Ishikawa (cell line): Measurements from ENCODE around the gene CD48.

Experiments
- CEBPB ChIP-seq: IDR thresholded peaks from 2 replicates; pipeline ENCODE4 v1.6.1; 2012
- CREB1 ChIP-seq: IDR thresholded peaks from 2 replicates; pipeline ENCODE4 v1.6.1; 2012; ENCODE audit warnings: low read depth
- EGR1 ChIP-seq: IDR thresholded peaks from 2 replicates; pipeline ENCODE4 v1.6.1; 2012
- EP300 ChIP-seq: IDR thresholded peaks from 2 replicates; pipeline ENCODE4 v1.6.1; 2012; ENCODE audit warnings: borderline replicate concordance
- MAX ChIP-seq: IDR thresholded peaks from 2 replicates; pipeline ENCODE4 v1.6.1; 2012
- NFIC ChIP-seq: IDR thresholded peaks from 2 replicates; pipeline ENCODE4 v1.6.1; 2012
- RAD21 ChIP-seq: IDR thresholded peaks from 2 replicates; pipeline ENCODE4 v1.6.1; 2012; ENCODE audit warnings: low read depth
- REST ChIP-seq: IDR thresholded peaks from 2 replicates; pipeline ENCODE4 v1.6.1; 2012; ENCODE audit warnings: low read depth, mild to moderate bottlenecking
- TAF1 ChIP-seq: IDR thresholded peaks from 2 replicates; pipeline ENCODE4 v1.6.1; 2012; ENCODE audit warnings: low read depth, mild to moderate bottlenecking
- TCF12 ChIP-seq: IDR thresholded peaks from 2 replicates; pipeline ENCODE4 v1.6.1; 2012; ENCODE audit warnings: low read depth

- TF ChIP-seq EGR1 (no peak), CREB1 (no peak), MAX (no peak), REST (no peak), TAF1 (no peak), CEBPB (no peak), NFIC (no peak), RAD21 (no peak), TCF12 (no peak), EP300 (no peak)
Observed at GRCh38 chr1:160659566-160659965, 52.1 kb downstream of the CD48 start.
